Measurements from ENCODE around the gene NAE1. TPM values are rescaled to one million over a fixed set of nuclear protein-coding genes. Genes with fewer than 3 reads are reported as not detected.
A peak's percentile ranks its signal among the peaks of the same experiment; 100 is the strongest.

The NAE1 gene
- total RNA-seq, 1 donor from 2014 or later: 125 TPM

DNA sequence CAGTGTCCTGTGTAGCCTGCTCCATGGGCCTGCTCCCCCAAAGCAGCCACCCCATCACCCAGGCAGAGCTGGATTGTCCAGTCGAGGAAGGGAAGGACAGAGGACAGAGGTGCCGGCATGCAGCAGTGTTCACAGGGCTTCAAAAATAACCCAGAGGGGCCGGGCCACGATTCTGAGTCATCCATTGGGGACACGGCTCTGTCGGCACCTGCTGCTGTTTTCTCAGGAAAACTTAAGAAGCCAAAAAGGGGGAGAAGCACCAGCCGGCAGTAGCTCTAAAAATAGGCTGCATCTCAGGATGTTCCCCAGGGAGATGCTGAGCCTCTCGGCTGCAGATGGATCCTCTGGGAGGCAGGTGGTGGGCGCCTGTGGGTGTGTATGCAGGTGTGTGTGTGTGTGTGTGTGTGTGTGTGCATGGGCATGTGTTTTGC, 15.0 kb upstream of the NAE1 start:
- Mint-ChIP-seq H3K9me3 (no peaks in the 10 kb centered on the region), H3K27ac (no peak overlapping the region), H3K27me3 (peaks cover 40% of the 10 kb centered on the region), H3K4me3 (peak overlapping the region; percentile 61), H3K4me1 (peaks cover 19% of the 10 kb centered on the region), H3K36me3 (ENCODE audit: low read depth) (no peaks in the 10 kb centered on the region)
- intact Hi-C loops (cut with micrococcal nuclease): no loop called here
- no peak for DNase-seq

DNA sequence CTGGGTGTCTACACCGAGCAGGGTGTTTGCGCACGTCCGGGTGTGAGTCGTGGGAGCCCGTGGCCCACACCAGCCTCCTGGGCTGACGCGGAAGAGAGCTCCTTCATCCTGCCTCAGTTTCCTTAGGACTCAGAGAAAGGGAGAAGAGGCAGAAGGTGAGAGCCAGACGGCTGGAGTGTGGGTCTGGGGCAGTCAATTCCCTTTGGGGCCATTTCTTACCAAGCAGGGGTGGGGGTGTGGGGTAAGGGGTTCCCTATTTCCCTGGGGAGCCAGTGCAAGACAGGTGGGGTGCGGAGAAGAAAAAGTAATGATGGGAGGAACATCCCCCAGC, 14.3 kb upstream of the NAE1 start:
- no peak for DNase-seq
- Mint-ChIP-seq H3K36me3 (ENCODE audit: low read depth) (no peaks in the 10 kb centered on the region), H3K27me3 (peaks cover 43% of the 10 kb centered on the region), H3K4me3 (peak overlapping the region; percentile 61), H3K4me1 (peaks cover 19% of the 10 kb centered on the region), H3K9me3 (no peaks in the 10 kb centered on the region), H3K27ac (no peak overlapping the region)
- intact Hi-C loops (cut with micrococcal nuclease): no loop called here

DNA sequence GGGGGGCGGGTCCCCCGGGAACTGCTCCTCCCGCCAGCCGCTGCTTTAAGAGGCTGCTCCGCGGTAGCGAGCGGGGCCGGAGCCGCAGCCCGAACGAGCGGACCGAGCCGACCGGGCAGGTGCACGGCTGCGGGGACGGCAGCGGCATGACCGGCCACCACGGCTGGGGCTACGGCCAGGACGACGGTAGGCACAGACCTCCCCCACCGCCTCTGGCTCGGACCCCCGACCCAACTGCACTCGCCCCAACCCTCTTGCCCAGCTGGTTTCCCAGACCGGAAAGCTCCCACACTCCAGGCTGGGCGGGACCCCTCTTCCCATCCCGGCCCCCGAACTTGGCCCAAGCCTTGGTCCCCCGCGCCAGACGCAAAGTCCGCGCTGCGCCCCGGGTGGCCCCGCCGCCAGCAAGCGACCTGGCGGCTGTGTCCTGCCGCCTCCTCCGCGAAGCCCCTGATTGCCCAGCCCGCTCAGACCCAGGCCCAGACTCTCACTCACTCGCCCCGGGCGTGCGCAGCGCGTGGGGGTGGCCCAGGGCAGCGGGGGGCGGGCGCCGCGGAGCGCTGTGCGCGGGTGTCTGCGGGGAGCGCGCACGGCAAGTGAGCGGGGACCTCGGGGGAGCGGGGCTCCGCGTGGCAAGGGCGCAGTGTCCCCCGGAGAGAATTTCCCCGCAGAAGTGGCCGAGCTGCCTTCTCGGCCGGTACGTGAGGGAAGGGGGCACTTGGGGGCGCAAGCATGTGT, 13.7 kb upstream of the NAE1 start, which contains the start of gene CA7:
CA7 (plus strand) TSS at position 73 of the 738 bp plus-strand sequence; CDS start at position 147, 74 bp downstream.
- no peak for DNase-seq
- intact Hi-C loops (cut with micrococcal nuclease): no loop called here
- no peak within 1 kb of the TSS for H3K27ac Mint-ChIP-seq

GRCh38 chr16:66844009-66844341, 13.2 kb upstream of the NAE1 start:
- no peak overlapping the region for H3K27ac Mint-ChIP-seq
- H3K27me3 Mint-ChIP-seq: peaks cover 52% of the 10 kb centered on the region
- no peaks in the 10 kb centered on the region for H3K36me3 Mint-ChIP-seq (ENCODE audit: low read depth)
- H3K4me3 Mint-ChIP-seq: peak overlapping the region; percentile 73
- H3K4me1 Mint-ChIP-seq: peaks cover 19% of the 10 kb centered on the region
- no peaks in the 10 kb centered on the region for H3K9me3 Mint-ChIP-seq
- intact Hi-C loops (cut with micrococcal nuclease): no loop called here
- no peak for DNase-seq

More for the DNA sequence above, 13.7 kb upstream of the NAE1 start, which contains the start of gene CA7:
- peak within 1 kb of the TSS; percentile 73 for H3K4me3 Mint-ChIP-seq
- peaks cover 47% of the 10 kb centered on the region for H3K27me3 Mint-ChIP-seq
- no peaks in the 10 kb centered on the region for H3K9me3 Mint-ChIP-seq
- no peaks in the 10 kb centered on the region for H3K36me3 Mint-ChIP-seq (ENCODE audit: low read depth)
- H3K4me1 Mint-ChIP-seq: peaks cover 19% of the 10 kb centered on the region

- peak; percentile 53 for DNase-seq
- H3K27ac Mint-ChIP-seq: no peak overlapping the region
- intact Hi-C loops (cut with micrococcal nuclease): no loop called here
- H3K4me1 Mint-ChIP-seq: peaks cover 16% of the 10 kb centered on the region
- H3K9me3 Mint-ChIP-seq: peaks cover 5% of the 10 kb centered on the region
- no peaks in the 10 kb centered on the region for H3K36me3 Mint-ChIP-seq (ENCODE audit: low read depth)
- peaks cover 60% of the 10 kb centered on the region for H3K27me3 Mint-ChIP-seq
- H3K4me3 Mint-ChIP-seq: no peak overlapping the region
Observed at GRCh38 chr16:66843191-66843590, 12.4 kb upstream of the NAE1 start.

- Mint-ChIP-seq H3K4me1 (peaks cover 11% of the 10 kb centered on the region), H3K36me3 (ENCODE audit: low read depth) (no peaks in the 10 kb centered on the region), H3K9me3 (peaks cover 7% of the 10 kb centered on the region), H3K4me3 (no peak overlapping the region), H3K27me3 (peaks cover 62% of the 10 kb centered on the region), H3K27ac (no peak overlapping the region)
- DNase-seq: no peak
- intact Hi-C loops (cut with micrococcal nuclease): no loop called here
Observed at GRCh38 chr16:66842765-66843164, 12.0 kb upstream of the NAE1 start.

GRCh38 chr16:66841366-66841765, 10.6 kb upstream of the NAE1 start:
- DNase-seq: no peak
- Mint-ChIP-seq H3K27me3 (peaks cover 64% of the 10 kb centered on the region), H3K9me3 (peaks cover 7% of the 10 kb centered on the region), H3K4me3 (no peak overlapping the region), H3K27ac (no peak overlapping the region), H3K4me1 (peaks cover 7% of the 10 kb centered on the region), H3K36me3 (ENCODE audit: low read depth) (no peaks in the 10 kb centered on the region)
- intact Hi-C loops (cut with micrococcal nuclease): no loop called here

GRCh38 chr16:66840883-66841282, 10.1 kb upstream of the NAE1 start:
- Mint-ChIP-seq H3K4me3 (no peak overlapping the region), H3K4me1 (peaks cover 7% of the 10 kb centered on the region), H3K27ac (no peak overlapping the region), H3K36me3 (ENCODE audit: low read depth) (no peaks in the 10 kb centered on the region), H3K27me3 (peaks cover 59% of the 10 kb centered on the region), H3K9me3 (peaks cover 7% of the 10 kb centered on the region)
- no peak for DNase-seq
- intact Hi-C loops (cut with micrococcal nuclease): no loop called here

- intact Hi-C loops (cut with micrococcal nuclease): no loop called here
- peaks cover 24% of the 10 kb centered on the region for H3K27me3 Mint-ChIP-seq
- no peaks in the 10 kb centered on the region for H3K36me3 Mint-ChIP-seq (ENCODE audit: low read depth)
- H3K9me3 Mint-ChIP-seq: peaks cover 7% of the 10 kb centered on the region
- no peak overlapping the region for H3K27ac Mint-ChIP-seq
- no peak for DNase-seq
- peaks cover 7% of the 10 kb centered on the region for H3K4me1 Mint-ChIP-seq
- H3K4me3 Mint-ChIP-seq: no peak overlapping the region
Observed at GRCh38 chr16:66834746-66835145, 4.0 kb upstream of the NAE1 start.

- intact Hi-C loops (cut with micrococcal nuclease): no loop called here
- Mint-ChIP-seq H3K27me3 (peaks cover 7% of the 10 kb centered on the region), H3K4me3 (no peak overlapping the region), H3K4me1 (peaks cover 21% of the 10 kb centered on the region), H3K27ac (no peak overlapping the region), H3K9me3 (no peaks in the 10 kb centered on the region), H3K36me3 (ENCODE audit: low read depth) (peaks cover 3% of the 10 kb centered on the region)
- peak; percentile 55 for DNase-seq
Observed at GRCh38 chr16:66832661-66833305, 2.0 kb upstream of the NAE1 start.

DNA sequence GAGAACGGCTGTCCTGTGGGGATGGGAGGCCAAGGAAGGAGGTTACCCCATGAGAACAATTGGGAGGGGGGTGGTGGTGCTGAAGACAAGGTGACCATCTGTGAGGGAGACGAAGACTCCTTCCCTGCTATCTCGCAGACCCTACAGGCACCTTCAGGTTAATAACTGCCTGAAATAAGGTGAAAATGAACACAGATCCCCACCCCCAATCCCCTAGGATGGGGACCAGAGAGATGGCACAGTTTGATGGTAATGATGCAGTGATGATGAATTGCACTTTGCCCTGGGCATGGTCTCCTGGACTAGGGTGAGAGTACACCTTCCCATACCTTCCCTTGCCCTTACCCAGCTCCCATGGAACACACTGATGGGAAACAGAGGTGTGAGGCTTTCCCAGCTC, 1.4 kb upstream of the NAE1 start:
- intact Hi-C loops (cut with micrococcal nuclease): no loop called here
- Mint-ChIP-seq H3K4me1 (peaks cover 23% of the 10 kb centered on the region), H3K27ac (no peak overlapping the region), H3K36me3 (ENCODE audit: low read depth) (peaks cover 6% of the 10 kb centered on the region), H3K4me3 (no peak overlapping the region), H3K27me3 (peaks cover 3% of the 10 kb centered on the region), H3K9me3 (no peaks in the 10 kb centered on the region)
- peak; percentile 57 for DNase-seq

DNA sequence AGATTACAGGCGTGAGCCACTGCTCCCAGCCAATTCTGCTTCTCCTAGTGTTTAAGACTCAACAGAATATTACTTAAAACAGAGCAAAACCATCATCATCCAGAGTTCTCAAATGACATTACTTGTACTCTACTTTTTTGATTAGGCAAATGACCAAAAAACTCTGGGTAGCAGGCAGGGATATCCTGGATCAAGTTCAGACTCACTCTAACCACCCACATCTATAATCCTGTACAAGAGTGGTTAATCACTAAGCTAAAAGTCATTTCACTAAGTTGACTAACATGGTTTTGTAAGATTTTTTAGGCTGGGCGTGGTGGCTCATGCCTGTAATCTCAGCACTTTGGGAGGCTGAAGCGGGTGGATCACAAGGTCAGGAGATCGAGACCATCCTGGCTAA, 6.8 kb downstream of the NAE1 start:
- Mint-ChIP-seq H3K27me3 (no peaks in the 10 kb centered on the region), H3K9me3 (no peaks in the 10 kb centered on the region), H3K27ac (no peak overlapping the region), H3K4me1 (peaks cover 24% of the 10 kb centered on the region), H3K36me3 (ENCODE audit: low read depth) (peaks cover 56% of the 10 kb centered on the region), H3K4me3 (no peak overlapping the region)
- intact Hi-C loops (cut with micrococcal nuclease): no loop called here
- peak; percentile 40 for DNase-seq

- no peak overlapping the region for H3K27ac Mint-ChIP-seq
- H3K4me3 Mint-ChIP-seq: no peak overlapping the region
- intact Hi-C loops (cut with micrococcal nuclease): no loop called here
- peaks cover 61% of the 10 kb centered on the region for H3K36me3 Mint-ChIP-seq (ENCODE audit: low read depth)
- peak; percentile 52 for DNase-seq
- no peaks in the 10 kb centered on the region for H3K9me3 Mint-ChIP-seq
- H3K4me1 Mint-ChIP-seq: no peaks in the 10 kb centered on the region
- no peaks in the 10 kb centered on the region for H3K27me3 Mint-ChIP-seq
Observed at GRCh38 chr16:66814734-66815133, 16.0 kb downstream of the NAE1 start.

GRCh38 chr16:66811043-66811442, 19.7 kb downstream of the NAE1 start:
- intact Hi-C loops (cut with micrococcal nuclease): no loop called here
- Mint-ChIP-seq H3K9me3 (no peaks in the 10 kb centered on the region), H3K36me3 (ENCODE audit: low read depth) (peaks cover 59% of the 10 kb centered on the region), H3K27ac (no peak overlapping the region), H3K4me3 (no peak overlapping the region), H3K27me3 (no peaks in the 10 kb centered on the region), H3K4me1 (no peaks in the 10 kb centered on the region)
- no peak for DNase-seq

Data from activated CD4-positive, alpha-beta T cell treated with anti-CD3 and anti-CD28 coated beads, Interleukin-2, amount 10 ng/mL, durations not matched to agents 24 days and 14 days (primary cell).